ENCODE data around the gene PLGRKT. TPM values are rescaled to one million over a fixed set of nuclear protein-coding genes. Genes with fewer than 3 reads are reported as not detected.

PLGRKT gene
- total RNA-seq, 1 donor from 2014 or later = 16.5 TPM

Small RNA genes within 50 kb of the gene (small RNA-seq; reads per million reads assigned to genes)
- gene AL135786.1 (ENCODE audit: low replicate concordance) (not detected), gene HMGN2P31 (ENCODE audit: low replicate concordance) (not detected)

Other genes starting within 250 kb of the PLGRKT start
- gene INSL4, start 206.5 kb downstream of the PLGRKT start, total RNA-seq = not detected
- gene RLN2, start 133.2 kb downstream of the PLGRKT start, total RNA-seq = not detected
- gene RLN1, start 98.0 kb downstream of the PLGRKT start, total RNA-seq = not detected
- gene CD274, start 12.6 kb upstream of the PLGRKT start, total RNA-seq = 1.5 TPM
- 1.5 TPM for gene PDCD1LG2, start 72.6 kb upstream of the PLGRKT start, total RNA-seq
- gene RIC1, start 191.2 kb upstream of the PLGRKT start, total RNA-seq = 52.0 TPM

Data from skin of body (tissue), 2 donors.